GM20000 (cell line): Measurements from ENCODE around the gene ADAMTSL5.

Experiments used
- DNase-seq: peaks from one replicate; pipeline ENCODE4 v3.0.0; 2012; ENCODE audit warnings: low spot score
- CTCF ChIP-seq: IDR thresholded peaks from 2 replicates; pipeline ENCODE4 v1.5.1; 2012; ENCODE audit warnings: mild to moderate bottlenecking, control low read depth; ENCODE audit errors: extremely low read depth, missing control alignments

The ADAMTSL5 gene

GRCh38 chr19:1486720-1487575 lies 25.9 kb downstream of the ADAMTSL5 start:
- no peak for TF ChIP-seq CTCF
- no peak for DNase-seq

GRCh38 chr19:1483979-1484428 lies 28.8 kb downstream of the ADAMTSL5 start:
- no peak for TF ChIP-seq CTCF
- no peak for DNase-seq

- no peak for TF ChIP-seq CTCF
- no peak for DNase-seq
These were observed 29.5 kb downstream of the ADAMTSL5 start for GRCh38 chr19:1483131-1483978.

GRCh38 chr19:1482361-1483130 lies 30.3 kb downstream of the ADAMTSL5 start:
- TF ChIP-seq CTCF = no peak

GRCh38 chr19:1481893-1482360 lies 30.9 kb downstream of the ADAMTSL5 start:
- no peak for DNase-seq

More at GRCh38 chr19:1482361-1483130, 30.3 kb downstream of the ADAMTSL5 start:
- no peak for DNase-seq

GRCh38 chr19:1481224-1481892 lies 31.5 kb downstream of the ADAMTSL5 start:
- TF ChIP-seq CTCF = no peak
- DNase-seq = no peak

More at GRCh38 chr19:1481893-1482360, 30.9 kb downstream of the ADAMTSL5 start:
- TF ChIP-seq CTCF = no peak
